CD14-positive monocyte (primary cell): ENCODE measurements around the gene WIPF2. TPM values are rescaled to one million over a fixed set of nuclear protein-coding genes. Genes with fewer than 3 reads are reported as not detected.
A peak's percentile ranks its signal among the peaks of the same experiment; 100 is the strongest.

Source experiments
- DNase-seq, 3 donors: peaks; one replicate each; pipeline ENCODE4 v3.0.0-alpha.2; 2011 to 2022
- H2AFZ ChIP-seq: 2 replicates; pipeline ENCODE4 v1.6.0; 2012; ENCODE audit warnings: mild to moderate bottlenecking, low read depth, low read length, inconsistent platforms; ENCODE audit not compliant: insufficient read depth, poor library complexity, severe bottlenecking
- H3K27ac ChIP-seq, 2 donors: 1 replicate in 1 of 2; 2 replicates in 1 of 2; pipeline ENCODE4 v1.5.1; 2012 to 2013; ENCODE audit warnings: low read length in 2 of 2, control low read depth in 1 of 2, inconsistent platforms in 1 of 2, low read depth in 1 of 2, mild to moderate bottlenecking in 1 of 2
- H3K27me3 ChIP-seq, 2 donors: one replicate each; pipeline versions ENCODE4 v1.6.0 to v1.6.1; 2011 to 2013; ENCODE audit warnings: low read length in 2 of 2; ENCODE audit not compliant: control insufficient read depth in 2 of 2, insufficient read depth in 2 of 2
- H3K36me3 ChIP-seq, 2 donors: replicated peaks in 1 of 2; 1 replicate in 1 of 2; 2 replicates in 1 of 2; pipeline versions ENCODE4 v1.5.1 to v1.6.1; 2012 to 2013; ENCODE audit warnings: low read length in 2 of 2, control low read depth in 1 of 2, inconsistent platforms in 1 of 2, mild to moderate bottlenecking in 1 of 2; ENCODE audit not compliant: insufficient read depth in 2 of 2, control insufficient read depth in 1 of 2
- H3K4me1 ChIP-seq, 2 donors: 1 replicate in 1 of 2; 2 replicates in 1 of 2; pipeline versions ENCODE4 v1.5.1 to v1.6.1; 2012 to 2013; ENCODE audit warnings: low read length in 2 of 2, control low read depth in 1 of 2, inconsistent platforms in 1 of 2, mild to moderate bottlenecking in 1 of 2, moderate library complexity in 1 of 2; ENCODE audit not compliant: insufficient read depth in 2 of 2, control insufficient read depth in 1 of 2
- H3K4me2 ChIP-seq: replicated peaks from 2 replicates; pipeline ENCODE3; 2012; ENCODE audit warnings: low read length, moderate library complexity, mild to moderate bottlenecking; ENCODE audit not compliant: poor library complexity, severe bottlenecking; ENCODE audit errors: extremely low read depth
- H3K4me3 ChIP-seq, 3 experiments: fragments of 200-600 bp in 1 of 3; sonication (generic) in 1 of 3; replicated peaks in 1 of 3; 1 replicate in 2 of 3; 2 replicates in 1 of 3; pipeline ENCODE4 v1.5.1; 2011 to 2013; ENCODE audit warnings: low read length in 3 of 3, mild to moderate bottlenecking in 3 of 3, control low read depth in 2 of 3, low read depth in 2 of 3, inconsistent platforms in 1 of 3, moderate library complexity in 1 of 3
- H3K79me2 ChIP-seq: 2 replicates; pipeline ENCODE4 v1.6.0; 2012; ENCODE audit warnings: mild to moderate bottlenecking, control low read depth, inconsistent platforms, low read length, moderate library complexity; ENCODE audit not compliant: insufficient read depth
- H3K9ac ChIP-seq: 2 replicates; pipeline ENCODE4 v1.6.0; 2017; ENCODE audit warnings: low read length, mild to moderate bottlenecking; ENCODE audit not compliant: insufficient read depth, poor library complexity, severe bottlenecking
- H3K9me3 ChIP-seq, 2 donors: replicated peaks in 1 of 2; 1 replicate in 1 of 2; 2 replicates in 1 of 2; pipeline versions ENCODE4 v1.5.1 to v1.6.1; 2012 to 2013; ENCODE audit warnings: low read length in 2 of 2, control low read depth in 1 of 2; ENCODE audit not compliant: control insufficient read depth in 1 of 2, insufficient read depth in 1 of 2
- H4K20me1 ChIP-seq: 2 replicates; pipeline ENCODE4 v1.6.0; 2012; ENCODE audit warnings: mild to moderate bottlenecking, low read length, control low read depth, moderate library complexity; ENCODE audit not compliant: insufficient read depth
- H3K27ac Mint-ChIP-seq, 7 donors: one replicate each; pipeline ENCODE4 v1.8.0; 2020; ENCODE audit warnings: mild to moderate bottlenecking in 7 of 7, mixed read lengths in 7 of 7, moderate library complexity in 6 of 7, inconsistent platforms in 2 of 7
- H3K27me3 Mint-ChIP-seq, 3 donors: one replicate each; pipeline ENCODE4 v1.8.0; 2021 to 2022; ENCODE audit warnings: low read depth in 3 of 3, mild to moderate bottlenecking in 3 of 3, mixed read lengths in 3 of 3, moderate library complexity in 3 of 3, inconsistent platforms in 1 of 3
- H3K36me3 Mint-ChIP-seq, 2 donors: one replicate each; pipeline ENCODE4 v1.8.0; 2020; ENCODE audit warnings: mixed read lengths in 2 of 2, inconsistent platforms in 1 of 2, mild to moderate bottlenecking in 1 of 2
- H3K4me1 Mint-ChIP-seq: one replicate; pipeline ENCODE4 v1.8.0; 2020; ENCODE audit warnings: mild to moderate bottlenecking, mixed read lengths
- H3K4me3 Mint-ChIP-seq, 2 donors: one replicate each; pipeline ENCODE4 v1.8.0; 2020; ENCODE audit warnings: mild to moderate bottlenecking in 2 of 2, mixed read lengths in 2 of 2, moderate library complexity in 1 of 2
- H3K9me3 Mint-ChIP-seq, 7 donors: one replicate each; pipeline ENCODE4 v1.8.0; 2020 to 2022; ENCODE audit warnings: mixed read lengths in 7 of 7, mild to moderate bottlenecking in 6 of 7, moderate library complexity in 6 of 7, inconsistent platforms in 2 of 7
- CTCF ChIP-seq: fragments of 200-600 bp; IDR thresholded peaks from one replicate; pipeline ENCODE4 v1.8.0; 2022; ENCODE audit warnings: antibody characterized with exemption, mild to moderate bottlenecking
- WGBS: methylation state at CpG from one replicate; pipeline ENCODE4 v1.1.5; 2013; ENCODE audit warnings: missing lambda C conversion rate; ENCODE audit not compliant: insufficient coverage; 5-methylcytosine and 5-hydroxymethylcytosine counted together
- intact Hi-C, 2 donors: fragments of 100-400 bp; cut with micrococcal nuclease; formaldehyde crosslinking; loops; one replicate each; pipeline versions ENCODE4 v1.15.0 to v1.15.1; 2023
- polyA plus RNA-seq, 3 donors: library from polyadenylated mRNA; depleted of rRNA in 1 of 3; unstranded in 2 of 3; stranded (reverse) in 1 of 3; fragments of 300-500 nt in 2 of 3; fragments of >200 nt in 1 of 3; fragmentation: Illumina TruSeq in 2 of 3; gene quantifications; 1 replicate in 2 of 3; 2 replicates in 1 of 3; pipeline ENCODE4 v1.2.3, GENCODE V29; 2012 to 2021

WIPF2 gene
- polyA plus RNA-seq, 3 donors = 5.2 to 9.7 (median 8.4) TPM

GRCh38 chr17:40314584-40314956, 95.5 kb downstream of the WIPF2 start:
- Mint-ChIP-seq H3K4me1 (peaks cover 36% of the 10 kb centered on the region), H3K4me3 (no peak overlapping the region), H3K36me3 (peaks cover 7 to 11% of the 10 kb centered on the region in 2 donors), H3K27me3 (peaks cover 0 to 12% (median 8%) of the 10 kb centered on the region in 3 donors), H3K27ac (peak overlapping the region; percentile 84 to 97 (median 92)), H3K9me3 (peaks cover 0 to 5% (median 0%) of the 10 kb centered on the region in 7 donors)
- WGBS = 4% methylated on average over 3 of the region's 3 CpGs
- no peaks in the 10 kb centered on the region for H3K9me3 ChIP-seq
- DNase-seq = peak; percentile 98 to 100 (median 99)
- no peak for TF ChIP-seq CTCF
- H3K79me2 ChIP-seq = peaks cover 24% of the 10 kb centered on the region
- H3K4me1 ChIP-seq = peaks cover 76 to 82% of the 10 kb centered on the region in 2 donors
- no peaks in the 10 kb centered on the region for H3K27me3 ChIP-seq
- intact Hi-C loops = no loop called here
- no peak overlapping the region for H2AFZ ChIP-seq
- H4K20me1 ChIP-seq = peaks cover 53% of the 10 kb centered on the region
- H3K4me3 ChIP-seq = no peak overlapping the region
- H3K4me2 ChIP-seq = no peak overlapping the region
- H3K36me3 ChIP-seq = no peaks in the 10 kb centered on the region
- H3K9ac ChIP-seq = peak overlapping the region; percentile 5
- peak overlapping the region; percentile 4 to 73 for H3K27ac ChIP-seq

GRCh38 chr17:40315206-40315605, 96.1 kb downstream of the WIPF2 start:
- no peak for DNase-seq
- no peaks in the 10 kb centered on the region for H3K36me3 ChIP-seq
- peak overlapping the region in 1 of 3 experiments; percentile 19 for H3K4me3 ChIP-seq
- peaks cover 0 to 5% (median 0%) of the 10 kb centered on the region in 7 donors for H3K9me3 Mint-ChIP-seq
- peaks cover 55% of the 10 kb centered on the region for H4K20me1 ChIP-seq
- TF ChIP-seq CTCF = no peak
- no peaks in the 10 kb centered on the region for H3K9me3 ChIP-seq
- no peak overlapping the region for H2AFZ ChIP-seq
- no peak overlapping the region for H3K4me3 Mint-ChIP-seq
- H3K36me3 Mint-ChIP-seq = peaks cover 11 to 17% of the 10 kb centered on the region in 2 donors
- peaks cover 41% of the 10 kb centered on the region for H3K4me1 Mint-ChIP-seq
- H3K27me3 Mint-ChIP-seq = peaks cover 0 to 13% (median 8%) of the 10 kb centered on the region in 3 donors
- H3K79me2 ChIP-seq = peaks cover 30% of the 10 kb centered on the region
- intact Hi-C loops = no loop called here
- 90% methylated on average over 2 of the region's 3 CpGs for WGBS
- no peaks in the 10 kb centered on the region for H3K27me3 ChIP-seq
- no peak overlapping the region for H3K9ac ChIP-seq
- peak overlapping the region; percentile 13 for H3K4me2 ChIP-seq
- H3K4me1 ChIP-seq = peaks cover 75 to 79% of the 10 kb centered on the region in 2 donors
- H3K27ac Mint-ChIP-seq = peak overlapping the region; percentile 23 to 86 (median 43)
- H3K27ac ChIP-seq = no peak overlapping the region
